GM10248 (cell line): Measurements from ENCODE around the gene FMN1.
A peak's percentile ranks its signal among the peaks of the same experiment; 100 is the strongest.
"Not testable (repeated sequence)": the region's sequence is repeated elsewhere in the genome, so short reads cannot be mapped to it uniquely, and the experiment has no call there.

Source experiments
- CTCF ChIA-PET: fragments of 300-600 bp; sonication (Branson Sonifier 250); formaldehyde crosslinking; extraction: SDS; loops from one replicate; lab custom pipeline; 2021; ENCODE audit warnings: antibody characterized with exemption; lab: Yijun Ruan, JAX
- POLR2A ChIA-PET: fragments of 350-650 bp; sonication (Branson Sonifier 250); formaldehyde crosslinking; extraction: SDS; loops from one replicate; lab custom pipeline; 2020; ENCODE audit warnings: antibody characterized with exemption; lab: Yijun Ruan, JAX
- DNase-seq: peaks from one replicate; pipeline ENCODE4 v3.0.0; 2012; ENCODE audit errors: extremely low spot score
- TF ChIP-seq, protein P1 (sequence below): IDR thresholded peaks from 2 replicates; pipeline ENCODE4 v1.5.1; 2012; ENCODE audit warnings: mild to moderate bottlenecking, low read depth; ENCODE audit errors: extremely low read depth, missing control alignments, control extremely low read depth

FMN1 gene

DNA sequence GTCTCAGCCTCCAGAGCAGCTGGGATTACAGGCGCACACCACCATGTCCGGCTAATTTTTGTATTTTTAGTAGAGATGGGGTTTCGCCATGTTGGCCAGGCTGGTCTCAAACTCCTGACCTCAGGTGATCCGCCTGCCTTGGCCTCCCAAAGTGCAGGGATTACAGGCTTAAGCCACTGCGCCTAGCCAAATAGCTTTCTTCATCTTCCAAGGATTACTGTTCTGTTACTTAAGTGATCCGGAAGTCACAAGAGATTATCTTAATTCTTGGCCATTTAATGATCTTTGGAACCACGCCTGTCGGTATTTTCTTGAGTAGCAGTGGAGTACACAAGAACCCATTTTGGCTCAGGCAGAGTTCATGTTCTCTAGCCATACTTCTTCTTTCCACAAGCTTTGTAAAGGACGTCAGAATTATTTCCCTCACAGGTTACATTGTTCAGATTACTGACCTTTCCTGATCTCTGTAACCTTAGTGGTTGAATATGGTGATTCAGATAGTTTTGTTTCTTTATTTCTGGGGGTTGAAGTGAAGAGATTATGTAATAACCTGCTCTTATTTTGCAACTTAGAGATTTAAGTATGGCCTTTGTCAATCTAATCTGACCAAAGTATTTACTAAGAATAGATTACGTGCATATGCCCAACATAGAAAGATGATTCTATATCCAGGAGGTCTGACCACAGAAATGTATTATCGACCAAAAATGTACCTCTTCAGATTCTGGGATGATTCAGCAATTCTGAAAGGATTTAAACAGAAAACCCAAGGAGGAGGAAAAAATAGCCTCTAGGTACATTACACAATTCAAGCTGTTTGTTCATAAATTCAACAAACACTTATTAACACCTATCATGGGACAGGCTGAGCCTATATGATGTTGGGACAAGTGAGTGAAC, 344.5 kb downstream of the FMN1 start:
- TF ChIP-seq, protein P1, sequence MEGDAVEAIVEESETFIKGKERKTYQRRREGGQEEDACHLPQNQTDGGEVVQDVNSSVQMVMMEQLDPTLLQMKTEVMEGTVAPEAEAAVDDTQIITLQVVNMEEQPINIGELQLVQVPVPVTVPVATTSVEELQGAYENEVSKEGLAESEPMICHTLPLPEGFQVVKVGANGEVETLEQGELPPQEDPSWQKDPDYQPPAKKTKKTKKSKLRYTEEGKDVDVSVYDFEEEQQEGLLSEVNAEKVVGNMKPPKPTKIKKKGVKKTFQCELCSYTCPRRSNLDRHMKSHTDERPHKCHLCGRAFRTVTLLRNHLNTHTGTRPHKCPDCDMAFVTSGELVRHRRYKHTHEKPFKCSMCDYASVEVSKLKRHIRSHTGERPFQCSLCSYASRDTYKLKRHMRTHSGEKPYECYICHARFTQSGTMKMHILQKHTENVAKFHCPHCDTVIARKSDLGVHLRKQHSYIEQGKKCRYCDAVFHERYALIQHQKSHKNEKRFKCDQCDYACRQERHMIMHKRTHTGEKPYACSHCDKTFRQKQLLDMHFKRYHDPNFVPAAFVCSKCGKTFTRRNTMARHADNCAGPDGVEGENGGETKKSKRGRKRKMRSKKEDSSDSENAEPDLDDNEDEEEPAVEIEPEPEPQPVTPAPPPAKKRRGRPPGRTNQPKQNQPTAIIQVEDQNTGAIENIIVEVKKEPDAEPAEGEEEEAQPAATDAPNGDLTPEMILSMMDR, result no peak
- no peak for DNase-seq
- ChIA-PET POLR2A (no interaction called here), CTCF (no interaction called here)

- CTCF ChIA-PET, POLR2A ChIA-PET, DNase-seq: not testable (repeated sequence)
Observed at GRCh38 chr15:32846671-32847070, 347.8 kb downstream of the FMN1 start.

DNA sequence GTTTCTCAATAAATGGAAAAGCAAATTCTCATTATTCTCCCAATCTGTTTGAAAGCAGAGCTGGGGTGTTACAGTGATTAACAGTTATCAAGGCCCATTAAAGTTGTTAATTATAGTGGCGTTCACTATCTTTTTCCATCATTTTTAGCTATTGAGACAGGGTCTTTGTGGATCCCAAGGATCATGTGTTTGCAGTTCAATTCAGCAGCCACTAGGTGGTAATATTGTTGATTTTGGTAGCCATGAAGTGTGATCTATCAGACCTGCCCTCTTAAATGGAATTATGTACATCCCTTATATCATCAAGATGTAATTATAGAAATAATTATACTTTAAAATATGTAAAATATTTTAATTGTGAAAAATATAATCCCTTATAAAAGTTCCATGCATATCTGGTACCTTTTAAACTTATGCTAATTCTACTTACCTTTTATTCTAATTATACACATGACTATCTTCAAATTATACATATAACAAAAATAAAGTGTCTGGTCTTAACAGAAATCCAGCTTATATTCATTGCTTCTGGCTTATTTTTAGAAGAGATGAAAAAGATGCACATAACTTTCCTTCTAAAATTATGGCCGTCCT, 350.3 kb downstream of the FMN1 start:
- ChIA-PET POLR2A (interaction anchor here (1.5 kb wide), 1 partner anchor 109 kb away, joined by 4 read pairs; no protein-coding TSS in a partner anchor), CTCF (interaction anchor here (0.6 to 4.0 kb wide), 29 partner anchors 8 to 182 kb away, joined by 3 to 54 read pairs (median 5); no protein-coding TSS in a partner anchor)
- TF ChIP-seq, protein P1, result peak; percentile 59
- peak; percentile 33 for DNase-seq

DNA sequence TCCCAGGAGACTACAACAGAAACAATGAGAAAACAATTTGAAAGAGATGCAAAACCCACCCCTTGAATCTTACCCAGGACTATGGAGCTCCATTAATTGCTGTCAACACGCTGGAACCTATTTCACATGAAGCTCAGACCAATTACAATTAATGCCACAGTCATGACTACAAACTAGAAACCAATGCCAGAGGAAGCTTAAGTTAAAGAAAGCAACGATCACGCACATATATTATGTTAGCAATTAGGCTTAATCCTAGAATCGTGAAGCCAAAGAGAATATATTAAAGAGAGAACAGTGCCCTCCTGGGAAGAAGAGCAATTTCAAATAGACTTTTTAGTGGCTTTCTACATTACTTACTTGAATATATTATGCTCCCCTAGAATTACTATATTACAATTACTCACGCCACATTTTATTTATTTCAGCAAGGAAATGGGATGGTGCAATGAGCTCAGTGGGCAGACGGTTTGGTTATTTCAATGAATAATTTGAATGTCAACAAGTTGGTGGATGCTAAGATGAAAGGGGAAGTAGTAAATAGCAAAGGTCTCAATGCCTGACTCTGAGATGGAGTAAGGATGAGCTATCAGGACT, 351.2 kb downstream of the FMN1 start:
- POLR2A ChIA-PET, result interaction anchor here (1.5 kb wide), 1 partner anchor 110 kb away, joined by 4 read pairs; no protein-coding TSS in a partner anchor

DNA sequence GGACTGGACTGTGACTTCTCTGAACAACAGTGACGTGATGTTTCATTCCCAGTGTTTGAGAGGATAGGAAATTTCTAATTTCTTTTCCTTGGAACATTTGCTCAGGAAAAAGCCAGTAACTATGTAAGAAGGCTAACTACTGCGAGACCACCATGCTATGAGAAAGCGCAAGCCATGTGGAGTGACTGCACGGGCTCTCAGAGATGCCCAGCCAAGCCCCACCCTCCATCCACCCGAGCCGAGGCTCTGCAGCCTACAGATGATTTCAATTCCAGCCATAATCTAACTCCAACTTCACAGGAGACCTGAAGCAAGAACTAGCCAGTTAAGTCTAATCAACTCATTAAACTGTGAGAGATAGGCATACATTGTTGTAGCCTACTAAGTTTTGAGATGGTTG, 352.4 kb downstream of the FMN1 start:
- no peak for DNase-seq
- POLR2A ChIA-PET, result no interaction called here
- TF ChIP-seq, protein P1, result no peak
- CTCF ChIA-PET, result interaction anchor here (0.9 to 4.0 kb wide), 5 partner anchors 10 to 99 kb away, joined by 3 to 54 read pairs (median 4); no protein-coding TSS in a partner anchor

More for the DNA sequence above, 351.2 kb downstream of the FMN1 start:
- TF ChIP-seq, protein P1, result no peak
- DNase-seq, result no peak
- CTCF ChIA-PET, result interaction anchor here (0.6 to 4.0 kb wide), 25 partner anchors 11 to 181 kb away, joined by 3 to 54 read pairs (median 4); no protein-coding TSS in a partner anchor

DNA sequence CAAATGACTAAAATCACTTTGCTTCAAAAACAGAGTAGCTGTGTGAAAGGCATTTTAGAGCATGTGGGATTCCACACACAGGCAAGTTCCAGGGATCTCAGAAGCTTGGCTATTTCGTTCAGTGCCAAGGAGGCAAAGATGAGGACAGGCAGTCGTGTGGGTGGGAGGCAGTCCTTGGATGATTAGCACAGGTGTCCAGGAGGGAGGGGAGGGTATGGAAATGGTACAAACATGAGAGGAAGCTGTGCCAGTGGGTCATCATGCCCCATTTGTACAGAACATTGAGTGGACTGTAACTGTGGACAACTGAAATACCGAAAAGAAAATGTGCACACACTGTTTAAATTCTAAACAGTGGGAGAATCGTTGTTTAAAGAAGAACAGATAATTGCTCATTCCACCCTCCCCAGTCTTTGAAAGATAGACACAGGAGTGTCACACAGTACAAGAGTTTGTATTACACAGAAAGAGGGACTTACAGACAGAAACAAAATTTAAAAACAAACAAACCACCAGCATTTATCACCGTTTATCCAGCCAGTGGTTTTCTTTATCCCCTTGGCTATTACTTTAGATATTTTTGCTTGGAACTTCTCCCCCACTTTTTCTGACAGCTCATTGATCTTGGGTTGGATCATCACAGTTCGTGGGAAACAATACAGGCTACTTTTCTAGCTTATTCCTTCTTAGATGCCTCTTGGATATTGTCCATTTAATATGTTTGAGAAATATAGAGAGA, 353.8 kb downstream of the FMN1 start:
- CTCF ChIA-PET, result interaction anchor here (0.9 to 1.5 kb wide), 5 partner anchors 8 to 179 kb away, joined by 3 to 6 read pairs (median 3); no protein-coding TSS in a partner anchor
- TF ChIP-seq, protein P1, result no peak
- DNase-seq, result no peak
- POLR2A ChIA-PET, result no interaction called here
